ENCODE data around the gene MYO6. TPM values are rescaled to one million over a fixed set of nuclear protein-coding genes. Genes with fewer than 3 reads are reported as not detected.

MYO6 gene
- total RNA-seq, 1 donor from 2014 or later = 0.47 TPM

DNA sequence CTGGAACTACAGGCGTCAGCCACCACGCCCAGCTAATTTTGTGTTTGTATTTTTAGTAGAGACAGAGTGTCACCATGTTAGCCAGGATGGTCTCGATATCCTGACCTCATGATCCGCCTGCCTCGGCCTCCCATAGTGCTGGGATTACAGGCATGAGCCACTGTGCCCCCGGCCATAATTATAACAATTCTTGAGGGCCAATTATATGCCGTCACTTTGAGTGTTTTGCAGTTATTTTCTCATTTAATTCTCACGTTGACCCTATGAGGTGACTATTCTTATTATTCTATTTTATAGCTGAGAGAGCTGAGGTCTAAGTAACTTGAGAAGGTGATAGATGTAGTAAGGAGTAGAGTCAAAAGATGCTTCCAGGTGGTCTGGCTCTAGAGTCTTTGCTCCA lies 13.0 kb downstream of the MYO6 start:
- intact Hi-C loops (cut with micrococcal nuclease) = no loop called here

DNA sequence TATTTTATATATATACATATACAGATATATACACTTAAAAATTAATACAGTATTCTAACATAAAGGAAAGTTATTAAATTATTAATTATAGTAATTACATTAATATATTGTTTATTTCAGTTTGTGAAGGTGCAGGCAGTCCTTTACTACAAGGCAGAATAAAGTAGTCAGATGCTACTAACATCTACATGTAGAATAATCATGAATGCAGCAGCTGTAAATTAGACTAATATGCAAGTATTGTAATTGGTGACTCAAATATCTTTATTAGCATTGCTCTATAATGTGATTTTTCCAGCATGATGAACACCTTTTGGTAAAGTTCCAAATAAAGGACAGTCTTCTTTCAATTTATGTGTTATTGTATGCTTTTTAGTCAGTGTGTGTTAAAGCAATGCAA lies 17.3 kb downstream of the MYO6 start:
- intact Hi-C loops (cut with micrococcal nuclease) = no loop called here

- intact Hi-C loops (cut with micrococcal nuclease) = no loop called here
These were observed 21.8 kb downstream of the MYO6 start for GRCh38 chr6:75770844-75771243.

- intact Hi-C loops (cut with micrococcal nuclease) = no loop called here
These were observed 26.2 kb downstream of the MYO6 start for GRCh38 chr6:75775219-75775618.

DNA sequence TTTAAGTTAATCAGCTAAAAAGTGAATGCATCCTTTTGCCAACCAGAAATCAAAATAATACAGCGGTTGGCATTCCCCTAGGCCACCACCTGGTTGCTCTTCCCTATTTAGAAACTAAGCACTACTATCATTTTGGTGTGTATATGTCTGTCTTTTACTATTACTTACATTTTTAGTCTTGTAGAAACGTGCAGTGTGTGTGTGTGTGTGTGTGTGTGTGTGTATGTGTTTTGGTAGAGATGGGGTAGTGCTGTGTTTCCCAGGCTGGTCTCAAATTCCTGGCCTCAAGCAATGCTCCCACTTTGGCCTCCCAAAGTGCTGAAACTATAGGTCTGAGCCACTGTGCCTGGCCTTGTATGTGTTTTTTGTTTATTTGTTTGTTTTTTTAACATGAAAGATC lies 27.4 kb downstream of the MYO6 start:
- intact Hi-C loops (cut with micrococcal nuclease) = no loop called here

- intact Hi-C loops (cut with micrococcal nuclease) = no loop called here
These were observed 29.7 kb downstream of the MYO6 start for GRCh38 chr6:75778757-75779156.

- intact Hi-C loops (cut with micrococcal nuclease) = no loop called here
These were observed 37.1 kb downstream of the MYO6 start for GRCh38 chr6:75786152-75786551.

DNA sequence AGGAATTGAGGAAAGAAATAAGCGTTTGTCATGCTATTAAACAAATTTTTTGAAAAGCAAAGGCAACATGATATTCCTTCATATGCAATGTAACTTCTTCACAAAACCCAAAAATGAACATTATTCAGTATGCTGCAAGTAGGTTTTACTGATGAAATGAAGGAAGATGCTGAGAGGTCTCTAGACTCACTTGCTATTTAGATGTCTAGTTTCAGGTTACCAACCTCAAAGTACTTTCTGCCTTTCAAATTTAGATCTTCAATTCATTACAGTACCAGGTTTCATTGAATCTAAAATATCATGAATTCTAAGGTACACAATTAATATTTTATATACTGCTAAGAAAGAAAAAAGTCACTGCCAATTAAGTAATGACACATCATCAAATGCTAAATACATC lies 39.9 kb downstream of the MYO6 start:
- intact Hi-C loops (cut with micrococcal nuclease) = no loop called here

DNA sequence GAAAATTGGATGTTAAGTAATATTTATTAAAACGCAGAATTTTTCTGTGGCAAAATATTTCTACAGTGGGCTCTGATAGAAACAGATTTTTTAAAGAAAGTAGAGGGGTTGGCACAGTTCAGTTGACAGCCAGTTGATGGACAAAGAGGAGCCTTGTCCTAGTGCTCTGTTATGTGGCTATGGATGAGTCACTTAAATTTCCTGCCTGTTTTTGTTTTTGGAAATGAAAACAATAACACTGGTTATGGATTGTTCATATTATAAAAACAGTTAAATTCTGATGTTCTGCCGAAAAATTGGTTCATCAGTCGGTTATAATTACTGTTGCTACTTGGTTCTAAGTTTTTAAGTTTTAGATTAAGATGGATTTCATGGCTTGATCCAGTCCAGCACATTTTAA lies 42.8 kb downstream of the MYO6 start:
- intact Hi-C loops (cut with micrococcal nuclease) = no loop called here

GRCh38 chr6:75794351-75794846 lies 45.4 kb downstream of the MYO6 start:
- intact Hi-C loops (cut with micrococcal nuclease) = no loop called here

DNA sequence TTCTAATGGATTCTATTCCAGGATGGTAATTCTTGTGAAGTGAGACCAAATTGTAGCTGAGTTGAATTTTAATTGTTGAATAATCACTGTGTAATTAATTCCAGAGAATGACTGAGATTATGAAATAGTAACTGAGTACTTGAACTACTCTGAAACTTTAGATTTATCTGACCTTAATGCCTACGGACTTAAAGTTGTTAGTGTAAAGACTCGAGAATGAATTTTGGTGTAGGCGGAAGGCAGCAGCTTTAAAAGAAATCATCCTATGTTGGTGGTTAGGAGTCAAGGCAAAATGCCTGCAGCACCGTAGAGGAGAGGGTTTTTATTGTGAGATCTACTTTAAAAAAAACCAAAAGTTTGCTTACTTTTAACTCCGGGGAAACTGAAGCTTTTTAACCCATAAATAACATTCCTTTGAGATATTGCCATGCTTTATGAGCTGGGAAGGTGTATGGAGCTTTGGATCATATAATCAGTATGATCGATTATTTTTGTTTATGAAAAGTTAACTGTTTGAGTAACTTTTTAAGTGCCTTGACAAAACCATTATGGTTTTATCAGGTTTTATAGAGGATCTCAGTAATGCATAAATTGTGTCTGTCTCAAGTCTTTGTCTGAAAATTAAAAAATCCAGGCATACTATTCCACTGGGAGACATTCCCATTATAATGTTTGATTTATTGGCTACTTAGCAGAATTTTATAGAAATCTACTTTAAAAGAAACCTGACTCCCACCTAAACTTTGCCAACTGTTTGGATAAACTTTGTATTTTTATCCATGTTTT lies 46.1 kb downstream of the MYO6 start:
- intact Hi-C loops (cut with micrococcal nuclease) = no loop called here

GRCh38 chr6:75796723-75797122 lies 47.7 kb downstream of the MYO6 start:
- intact Hi-C loops (cut with micrococcal nuclease) = no loop called here

DNA sequence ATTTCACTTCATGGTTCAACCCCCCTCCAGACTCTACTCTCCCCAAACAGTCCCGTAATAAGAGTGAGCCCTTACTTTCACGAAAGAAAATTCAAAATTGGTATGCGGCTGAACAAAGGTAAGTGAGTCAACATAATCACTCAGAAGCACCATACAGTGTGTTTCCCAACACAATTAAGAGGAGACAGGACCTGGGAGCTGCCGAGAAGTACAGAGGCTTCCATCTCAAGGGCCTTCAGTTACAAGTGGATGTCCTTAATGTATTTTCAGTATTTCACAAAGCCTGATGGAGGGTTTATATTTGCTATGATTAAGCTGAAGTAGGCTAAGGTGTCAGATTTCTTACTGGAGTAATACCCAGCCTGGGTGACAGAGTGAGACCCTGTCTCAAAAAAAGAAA lies 51.1 kb downstream of the MYO6 start:
- intact Hi-C loops (cut with micrococcal nuclease) = no loop called here

DNA sequence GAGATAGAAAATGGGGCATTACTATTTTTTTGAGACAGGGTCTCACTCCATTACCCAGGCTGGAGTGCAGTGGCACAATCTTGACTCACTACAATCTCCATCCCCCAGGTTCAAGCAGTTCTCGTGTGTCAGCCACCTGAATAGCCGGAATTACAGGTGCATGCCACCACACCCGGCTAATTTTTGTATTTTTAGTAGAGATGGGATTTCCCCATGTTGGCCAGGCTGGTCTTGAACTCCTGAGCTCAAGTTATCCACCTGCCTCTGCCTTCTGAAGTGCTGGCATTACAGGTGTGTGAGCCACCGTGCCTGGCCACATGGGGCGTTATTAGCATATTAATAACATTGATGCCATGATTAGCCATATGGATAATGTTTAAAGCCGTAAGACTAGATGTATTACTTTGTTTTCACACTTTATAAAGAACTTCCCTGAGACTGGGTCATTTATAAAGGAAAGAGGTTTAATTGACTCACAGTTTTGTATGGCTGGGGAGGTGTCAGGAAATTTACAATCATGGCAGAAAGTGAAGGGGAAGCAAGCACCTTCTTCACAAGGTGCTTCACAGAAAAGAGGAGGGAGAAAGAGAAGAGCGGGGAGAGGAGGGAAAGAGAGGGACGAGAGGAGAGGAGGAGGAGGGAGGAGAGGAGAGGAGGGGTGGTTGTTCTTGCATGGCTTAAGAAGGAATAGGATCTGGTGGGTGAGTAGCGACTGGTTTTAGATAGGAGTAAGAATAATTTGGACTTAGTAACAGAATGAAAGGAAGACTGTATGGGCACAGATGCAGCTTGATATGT lies 51.9 kb downstream of the MYO6 start:
- intact Hi-C loops (cut with micrococcal nuclease) = no loop called here

DNA sequence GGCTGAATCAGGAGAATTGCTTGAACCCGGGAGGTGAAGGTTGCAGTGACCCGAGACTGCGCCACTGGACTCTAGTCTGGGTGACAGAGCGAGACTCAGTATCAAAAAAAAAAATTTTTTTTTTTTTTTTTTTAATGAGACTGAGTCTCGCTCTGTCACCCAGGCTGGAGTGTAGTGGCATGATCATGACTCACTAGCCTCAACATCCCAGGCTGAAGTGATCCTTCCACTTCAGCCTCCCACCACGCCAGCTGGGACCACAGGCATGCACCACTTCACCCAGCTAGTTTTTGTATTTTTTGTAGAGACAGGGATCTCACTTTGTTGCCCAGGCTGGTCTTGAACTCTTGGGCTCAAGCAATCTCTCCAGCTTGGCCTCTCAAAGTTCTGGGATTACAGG lies 53.3 kb downstream of the MYO6 start:
- intact Hi-C loops (cut with micrococcal nuclease) = no loop called here

- intact Hi-C loops (cut with micrococcal nuclease) = no loop called here
These were observed 59.5 kb downstream of the MYO6 start for GRCh38 chr6:75808507-75808906.

DNA sequence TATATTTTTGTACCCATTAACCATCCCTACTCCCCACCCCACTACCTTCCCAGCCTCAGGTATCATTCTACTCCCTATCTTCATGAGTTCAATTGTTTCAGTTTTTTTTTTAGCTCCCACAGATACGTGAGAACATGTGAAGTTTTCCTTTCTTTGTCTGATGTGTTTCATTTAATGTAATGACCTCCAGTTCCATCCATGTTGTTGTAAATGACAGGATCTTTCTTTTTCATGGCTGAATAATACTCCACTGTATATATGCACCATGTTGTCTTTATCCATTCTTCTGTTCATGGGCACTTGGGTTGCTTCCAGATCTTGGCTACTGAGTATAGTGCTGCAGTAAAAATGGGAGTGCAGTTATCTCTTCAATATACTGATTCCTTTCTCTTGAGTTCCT lies 63.5 kb downstream of the MYO6 start:
- intact Hi-C loops (cut with micrococcal nuclease) = no loop called here

GRCh38 chr6:75813476-75814250 lies 64.6 kb downstream of the MYO6 start:
- intact Hi-C loops (cut with micrococcal nuclease) = no loop called here

GRCh38 chr6:75815756-75816155 lies 66.7 kb downstream of the MYO6 start:
- intact Hi-C loops (cut with micrococcal nuclease) = no loop called here

- intact Hi-C loops (cut with micrococcal nuclease) = no loop called here
These were observed 69.2 kb downstream of the MYO6 start for GRCh38 chr6:75818098-75818855.
